K562 treated with DMSO at 1 percent for 12 hours (cell line): ENCODE results near the gene ITPKA. TPM values are rescaled to one million over a fixed set of nuclear protein-coding genes. Genes with fewer than 3 reads are reported as not detected.

ENCODE experiments used
- total RNA-seq: library from RNA; unstranded; fragments of 300-600 nt; gene quantifications from 2 replicates; pipeline ENCODE4 v1.2.3, GENCODE V29; 2022; ENCODE audit not compliant: insufficient read depth

ITPKA gene
- 70.1 and 89.4 TPM in 2 replicates for total RNA-seq

GRCh38 chr15:41493205-41493901 lies at the start of gene ITPKA:
ITPKA (plus strand) TSS chr15:41493874; CDS start chr15:41493928, 54 bp downstream.

GRCh38 chr15:41513506-41514227 lies 20.0 kb downstream of the ITPKA start, which contains the start of gene LTK:
LTK (minus strand) TSS chr15:41513827; CDS start chr15:41513709, 118 bp downstream.

Other genes starting within 250 kb of the ITPKA start
- gene OIP5, start 161.3 kb upstream of the ITPKA start, total RNA-seq = 71.3 and 86.3 TPM in 2 replicates
- gene NUSAP1, start 161.0 kb upstream of the ITPKA start, total RNA-seq = 63.4 and 166 TPM in 2 replicates
- 17.9 and 26.6 TPM in 2 replicates for gene NDUFAF1, start 91.4 kb upstream of the ITPKA start, total RNA-seq
- 18.4 and 32.6 TPM in 2 replicates for gene RTF1, start 76.8 kb upstream of the ITPKA start, total RNA-seq
- 10.8 and 16.6 TPM in 2 replicates for gene LTK, start 20.0 kb downstream of the ITPKA start, total RNA-seq
- 21.7 and 40.3 TPM in 2 replicates for gene RPAP1, start 50.4 kb downstream of the ITPKA start, total RNA-seq
- 19.1 and 22.3 TPM in 2 replicates for gene TYRO3, start 65.3 kb downstream of the ITPKA start, total RNA-seq
- gene MGA, start 166.5 kb downstream of the ITPKA start, total RNA-seq = 1.5 and 16.1 TPM in 2 replicates